HepG2 (cell line): Measurements from ENCODE around the gene TBX18. TPM values are rescaled to one million over a fixed set of nuclear protein-coding genes. Genes with fewer than 3 reads are reported as not detected.

ENCODE experiments used
- ATAC-seq: fragments of 200-7000 bp; cut with Tn5 transposase; 3 replicates; pipeline ENCODE4 v1.9.1; 2020; ENCODE audit warnings: mild to moderate bottlenecking, moderate library complexity
- BruUV-seq: library from RNA; stranded (reverse); fragments of 400-500 nt; replicated peaks from 2 replicates; lab custom pipeline; 2021; lab: Mats Ljungman, UMichigan
- CTCF ChIA-PET: fragments of 300-600 bp; formaldehyde crosslinking; extraction: SDS; loops from one replicate; lab custom pipeline; 2021; ENCODE audit warnings: low total read pairs, inconsistent platforms, low intra/inter-chr PET ratio; lab: Yijun Ruan, JAX
- POLR2A ChIA-PET: fragments of 350-600 bp; sonication (Branson Sonifier 250); formaldehyde crosslinking; loops from one replicate; lab custom pipeline; 2020; ENCODE audit warnings: antibody characterized with exemption, inconsistent platforms; lab: Yijun Ruan, JAX
- DNase-seq: peaks from one replicate; pipeline ENCODE4 v3.0.0-alpha.2; 2015; ENCODE audit warnings: low spot score
- FAIRE-seq: peaks from 3 replicates; lab custom pipeline; 2011; peaks lifted over from hg19 to GRCh38; lab: Jason Lieb, UNC
- H2AFZ ChIP-seq: one replicate; pipeline ENCODE4 v1.6.1; 2011; ENCODE audit warnings: low read length, inconsistent platforms
- H3K27ac ChIP-seq: fragments of 300-600 bp; 3 replicates; pipeline ENCODE4 v1.8.0; 2011; ENCODE audit warnings: mixed run types, mild to moderate bottlenecking, mixed read lengths, low read length, inconsistent platforms; ENCODE audit not compliant: insufficient read depth; ENCODE audit errors: extremely low read length
- H3K27me3 ChIP-seq, 2 experiments: fragments of 200-600 bp in 1 of 2; 2 replicates in 1 of 2; 3 replicates in 1 of 2; pipeline versions ENCODE4 v1.6.0 to v1.8.0; 2011; ENCODE audit warnings: low read length in 2 of 2, mild to moderate bottlenecking in 2 of 2, moderate library complexity in 2 of 2, inconsistent platforms in 1 of 2; ENCODE audit not compliant: insufficient read depth in 2 of 2, control insufficient read depth in 1 of 2
- H3K36me3 ChIP-seq, 2 experiments: fragments of 200-600 bp in 1 of 2; replicated peaks in 1 of 2; 2 replicates in 1 of 2; 3 replicates in 1 of 2; pipeline versions ENCODE4 v1.5.1 to v1.8.0; 2011; ENCODE audit warnings: low read length in 2 of 2, inconsistent platforms in 1 of 2; ENCODE audit not compliant: insufficient read depth in 2 of 2, control insufficient read depth in 1 of 2
- H3K4me1 ChIP-seq: 2 replicates; pipeline ENCODE4 v1.5.1; 2012; ENCODE audit warnings: low read length, inconsistent platforms; ENCODE audit not compliant: insufficient read depth
- H3K4me2 ChIP-seq: 2 replicates; pipeline ENCODE4 v1.6.0; 2011; ENCODE audit warnings: low read depth, low read length, inconsistent platforms
- H3K4me3 ChIP-seq, 3 experiments: fragments of 200-600 bp in 1 of 3; sonication (generic), shearing (Covaris generic) in 1 of 3; replicated peaks in 1 of 3; 2 replicates each; pipeline ENCODE4 v1.5.1; 2011 to 2016; ENCODE audit warnings: low read length in 3 of 3, inconsistent platforms in 2 of 3, low read depth in 2 of 3, mild to moderate bottlenecking in 2 of 3, control low read depth in 1 of 3, mixed read lengths in 1 of 3; ENCODE audit not compliant: insufficient read depth in 1 of 3
- H3K79me2 ChIP-seq: one replicate; pipeline ENCODE4 v1.6.1; 2011; ENCODE audit warnings: low read length, inconsistent platforms; ENCODE audit not compliant: insufficient read depth
- H3K9ac ChIP-seq: 2 replicates; pipeline ENCODE4 v1.6.0; 2011; ENCODE audit warnings: mild to moderate bottlenecking, low read depth, low read length, inconsistent platforms; ENCODE audit not compliant: insufficient read depth
- H3K9me3 ChIP-seq: 2 replicates; pipeline ENCODE4 v1.5.1; 2012; ENCODE audit warnings: mild to moderate bottlenecking, low read length
- H4K20me1 ChIP-seq: 2 replicates; pipeline ENCODE4 v1.6.0; 2011; ENCODE audit warnings: inconsistent platforms, mild to moderate bottlenecking, low read length, moderate library complexity; ENCODE audit not compliant: insufficient read depth
- CREB1 ChIP-seq, 2 experiments: fragments of 450-650 bp in 1 of 2; IDR thresholded peaks; 2 replicates each; pipeline ENCODE4 v1.6.1; 2016 to 2017; ENCODE audit warnings: control low read depth in 1 of 2, mild to moderate bottlenecking in 1 of 2, missing compliant biosample characterization in 1 of 2, missing genetic modification characterization in 1 of 2
- FOSL1 ChIP-seq: sonication (generic); formaldehyde crosslinking; IDR thresholded peaks from 2 replicates; pipeline ENCODE4 v1.9.0; 2021; ENCODE audit warnings: missing genetic modification reagents, borderline replicate concordance
- MYC ChIP-seq: sonication (generic); formaldehyde crosslinking; IDR thresholded peaks from 2 replicates; pipeline ENCODE4 v1.9.0; 2021; ENCODE audit warnings: missing genetic modification reagents, borderline replicate concordance
- NBN ChIP-seq: fragments of 450-650 bp; conservative IDR thresholded peaks from 2 replicates; pipeline ENCODE4 v1.6.1; 2017
- RXRB ChIP-seq: IDR thresholded peaks from 2 replicates; pipeline ENCODE4 v1.6.1; 2016; ENCODE audit warnings: borderline replicate concordance, missing genetic modification reagents, missing compliant biosample characterization
- SAP130 ChIP-seq: IDR thresholded peaks from 2 replicates; pipeline ENCODE4 v1.6.1; 2016; ENCODE audit warnings: low read depth
- SP2 ChIP-seq: sonication (generic); formaldehyde crosslinking; IDR thresholded peaks from 2 replicates; pipeline ENCODE4 v1.5.1; 2020; ENCODE audit warnings: mild to moderate bottlenecking, missing genetic modification reagents
- TAF15 ChIP-seq: fragments of 200-400 bp; formaldehyde crosslinking; IDR thresholded peaks from one replicate; pipeline ENCODE4 v1.6.1; 2018; ENCODE audit warnings: mild to moderate bottlenecking, low read depth, low read length; ENCODE audit not compliant: poor library complexity, severe bottlenecking
- ZFP36 ChIP-seq: fragments of 150-350 bp; IDR thresholded peaks from 2 replicates; pipeline ENCODE4 v1.6.1; 2018; ENCODE audit warnings: borderline replicate concordance, low read length, low read depth; ENCODE audit not compliant: partially characterized antibody
- ZNF260 ChIP-seq: sonication (generic); formaldehyde crosslinking; IDR thresholded peaks from 2 replicates; pipeline ENCODE4 v1.4.0; 2020; ENCODE audit warnings: missing genetic modification reagents, low read depth, mild to moderate bottlenecking, borderline replicate concordance
- ZNF501 ChIP-seq: sonication (generic); formaldehyde crosslinking; IDR thresholded peaks from 2 replicates; pipeline ENCODE4 v1.5.1; 2020; ENCODE audit warnings: mild to moderate bottlenecking, moderate library complexity, missing genetic modification reagents
- ZNF670 ChIP-seq: sonication (generic); formaldehyde crosslinking; IDR thresholded peaks from 2 replicates; pipeline ENCODE4 v1.8.0; 2022; ENCODE audit warnings: mild to moderate bottlenecking, missing genetic modification reagents, borderline replicate concordance
- WGBS: methylation state at CpG from one replicate; pipeline ENCODE4 v1.1.6; 2017; ENCODE audit warnings: low lambda C conversion rate; 5-methylcytosine and 5-hydroxymethylcytosine counted together
- in situ Hi-C: cut with HindIII; loops from 2 replicates; pipeline ENCODE4 v1.10.0; 2017; ENCODE audit warnings: low pct_unique_long_range_greater_than_20kb; ENCODE audit not compliant: extremely low pct_ligation_motif_present
- intact Hi-C: fragments of 100-400 bp; cut with micrococcal nuclease; formaldehyde crosslinking; loops from one replicate; pipeline ENCODE4 v1.10.0; 2022; ENCODE audit not compliant: unreplicated experiment
- polyA plus RNA-seq, 8 experiments: library from polyadenylated mRNA; depleted of rRNA in 3 of 8; stranded (reverse) in 7 of 8; unstranded in 1 of 8; fragments of >200 nt; fragmentation: Illumina TruSeq in 4 of 8; extraction: Trizol in 4 of 8; gene quantifications; 2 replicates each; pipeline versions ENCODE4 v1.2.1 to v1.2.3, GENCODE V29; 2011 to 2016; ENCODE audit warnings: low read depth in 4 of 8, missing spikeins in 1 of 8, mixed read lengths in 1 of 8; ENCODE audit not compliant: insufficient read depth in 1 of 8
- total RNA-seq, 5 experiments: library from RNA; depleted of rRNA; stranded (reverse); fragments of >200 nt; fragmentation: Illumina TruSeq; extraction: Trizol; gene quantifications; 2 replicates each; pipeline ENCODE4 v1.2.3, GENCODE V29; 2016; ENCODE audit warnings: low read depth in 1 of 5
- TF ChIP-seq, protein P1 (sequence below): IDR thresholded peaks from 2 replicates; pipeline ENCODE4 v1.6.1; 2012; ENCODE audit warnings: low read length, improper control_type of control experiment
- TF ChIP-seq, protein P2 (sequence below): sonication (generic); formaldehyde crosslinking; IDR thresholded peaks from 2 replicates; pipeline ENCODE4 v1.4.0; 2020; ENCODE audit warnings: low read depth, mild to moderate bottlenecking, missing genetic modification reagents
- TF ChIP-seq, protein P3 (sequence below): sonication (generic); formaldehyde crosslinking; IDR thresholded peaks from 2 replicates; pipeline ENCODE4 v1.4.0; 2020; ENCODE audit warnings: mild to moderate bottlenecking, missing genetic modification reagents
- TF ChIP-seq, protein P4 (sequence below): sonication (generic); formaldehyde crosslinking; IDR thresholded peaks from 2 replicates; pipeline ENCODE4 v1.5.1; 2020; ENCODE audit warnings: mild to moderate bottlenecking, missing genetic modification reagents, moderate library complexity

The TBX18 gene
- total and polyA plus RNA-seq, 2 of the 13 experiments (the other 11 are each of a cell fraction or from before 2014, with no cell fraction given), result not detected

DNA sequence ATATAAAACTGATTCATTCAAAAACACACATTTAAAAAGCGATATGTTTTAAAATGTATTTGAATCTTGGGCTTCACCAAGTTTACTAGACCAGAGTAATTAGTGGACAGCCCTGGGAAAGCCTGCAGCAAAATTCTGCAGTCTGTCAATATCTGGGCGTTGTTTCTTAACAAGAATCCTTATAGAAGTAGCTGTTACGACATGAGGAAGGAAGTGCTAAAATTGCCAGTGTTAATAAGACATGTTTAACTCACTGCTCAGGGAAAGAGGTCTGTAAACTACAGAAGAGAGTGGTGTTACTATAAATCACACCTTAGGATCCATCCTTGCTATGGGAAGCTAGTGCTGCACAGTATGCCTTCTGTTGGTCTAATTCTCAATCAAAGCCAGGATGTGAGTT is 120.6 kb downstream of the TBX18 start (continued):
- TF ChIP-seq TAF15 (no peak), SP2 (CRISPR knock-in tag) (no peak), MYC (no peak), NBN (no peak), SAP130 (CRISPR knock-in tag) (no peak), ZNF501 (CRISPR knock-in tag) (no peak)
- TF ChIP-seq, protein P1, sequence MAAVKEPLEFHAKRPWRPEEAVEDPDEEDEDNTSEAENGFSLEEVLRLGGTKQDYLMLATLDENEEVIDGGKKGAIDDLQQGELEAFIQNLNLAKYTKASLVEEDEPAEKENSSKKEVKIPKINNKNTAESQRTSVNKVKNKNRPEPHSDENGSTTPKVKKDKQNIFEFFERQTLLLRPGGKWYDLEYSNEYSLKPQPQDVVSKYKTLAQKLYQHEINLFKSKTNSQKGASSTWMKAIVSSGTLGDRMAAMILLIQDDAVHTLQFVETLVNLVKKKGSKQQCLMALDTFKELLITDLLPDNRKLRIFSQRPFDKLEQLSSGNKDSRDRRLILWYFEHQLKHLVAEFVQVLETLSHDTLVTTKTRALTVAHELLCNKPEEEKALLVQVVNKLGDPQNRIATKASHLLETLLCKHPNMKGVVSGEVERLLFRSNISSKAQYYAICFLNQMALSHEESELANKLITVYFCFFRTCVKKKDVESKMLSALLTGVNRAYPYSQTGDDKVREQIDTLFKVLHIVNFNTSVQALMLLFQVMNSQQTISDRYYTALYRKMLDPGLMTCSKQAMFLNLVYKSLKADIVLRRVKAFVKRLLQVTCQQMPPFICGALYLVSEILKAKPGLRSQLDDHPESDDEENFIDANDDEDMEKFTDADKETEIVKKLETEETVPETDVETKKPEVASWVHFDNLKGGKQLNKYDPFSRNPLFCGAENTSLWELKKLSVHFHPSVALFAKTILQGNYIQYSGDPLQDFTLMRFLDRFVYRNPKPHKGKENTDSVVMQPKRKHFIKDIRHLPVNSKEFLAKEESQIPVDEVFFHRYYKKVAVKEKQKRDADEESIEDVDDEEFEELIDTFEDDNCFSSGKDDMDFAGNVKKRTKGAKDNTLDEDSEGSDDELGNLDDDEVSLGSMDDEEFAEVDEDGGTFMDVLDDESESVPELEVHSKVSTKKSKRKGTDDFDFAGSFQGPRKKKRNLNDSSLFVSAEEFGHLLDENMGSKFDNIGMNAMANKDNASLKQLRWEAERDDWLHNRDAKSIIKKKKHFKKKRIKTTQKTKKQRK, result no peak

DNA sequence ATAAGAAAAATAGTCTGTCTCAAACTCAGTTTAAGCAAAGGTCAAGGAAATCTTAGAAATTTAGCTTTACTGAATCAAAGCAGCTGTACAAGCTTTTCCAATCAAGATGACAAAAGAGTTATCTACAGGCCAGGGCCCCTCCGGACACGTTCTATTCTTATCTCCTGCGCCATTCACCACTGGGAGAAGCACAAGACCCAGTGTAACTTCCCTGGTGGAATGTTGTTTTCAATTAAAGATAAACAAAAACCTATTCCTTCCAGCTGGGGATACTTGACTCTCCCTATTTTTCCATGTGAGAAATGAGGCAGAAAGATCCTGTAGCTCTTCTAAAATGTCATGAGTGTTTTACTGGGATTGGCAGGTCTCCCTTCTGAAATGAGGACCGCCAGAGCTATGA is 123.3 kb downstream of the TBX18 start:
- Histone ChIP-seq H3K4me2 (no peak overlapping the region), H3K27ac (no peak overlapping the region), H3K79me2 (no peaks in the 10 kb centered on the region), H3K27me3 (no peaks in the 10 kb centered on the region), H3K4me3 (no peak overlapping the region), H3K36me3 (no peaks in the 10 kb centered on the region), H3K9ac (no peak overlapping the region), H3K4me1 (no peaks in the 10 kb centered on the region), H2AFZ (no peak overlapping the region), H4K20me1 (no peaks in the 10 kb centered on the region), H3K9me3 (no peaks in the 10 kb centered on the region)
- intact Hi-C loops (no loop called here), in situ Hi-C loops (no loop called here)
- no TSS peak for BruUV-seq
- FAIRE-seq (no peak), DNase-seq (no peak), ATAC-seq (no peak)
- WGBS, result 2% methylated on average over 4 of the region's 4 CpGs
- ChIA-PET CTCF (no interaction called here), POLR2A (no interaction called here)
- no peak for TF ChIP-seq CREB1 (IDR thresholded peaks at IDR 0.05)
- no peak for TF ChIP-seq CREB1 (CRISPR knock-in tag; IDR thresholded peaks at IDR 0.05)
- TF ChIP-seq, protein P2, sequence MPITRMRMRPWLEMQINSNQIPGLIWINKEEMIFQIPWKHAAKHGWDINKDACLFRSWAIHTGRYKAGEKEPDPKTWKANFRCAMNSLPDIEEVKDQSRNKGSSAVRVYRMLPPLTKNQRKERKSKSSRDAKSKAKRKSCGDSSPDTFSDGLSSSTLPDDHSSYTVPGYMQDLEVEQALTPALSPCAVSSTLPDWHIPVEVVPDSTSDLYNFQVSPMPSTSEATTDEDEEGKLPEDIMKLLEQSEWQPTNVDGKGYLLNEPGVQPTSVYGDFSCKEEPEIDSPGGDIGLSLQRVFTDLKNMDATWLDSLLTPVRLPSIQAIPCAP, result no peak
- TF ChIP-seq ZFP36, result no peak
- TF ChIP-seq RXRB (CRISPR knock-in tag), result no peak
- TF ChIP-seq, protein P3, sequence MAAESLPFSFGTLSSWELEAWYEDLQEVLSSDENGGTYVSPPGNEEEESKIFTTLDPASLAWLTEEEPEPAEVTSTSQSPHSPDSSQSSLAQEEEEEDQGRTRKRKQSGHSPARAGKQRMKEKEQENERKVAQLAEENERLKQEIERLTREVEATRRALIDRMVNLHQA (CRISPR knock-in tag), result no peak
- no peak for TF ChIP-seq ZNF670 (CRISPR knock-in tag)
- TF ChIP-seq ZNF260 (CRISPR knock-in tag), result no peak
- TF ChIP-seq, protein P4, sequence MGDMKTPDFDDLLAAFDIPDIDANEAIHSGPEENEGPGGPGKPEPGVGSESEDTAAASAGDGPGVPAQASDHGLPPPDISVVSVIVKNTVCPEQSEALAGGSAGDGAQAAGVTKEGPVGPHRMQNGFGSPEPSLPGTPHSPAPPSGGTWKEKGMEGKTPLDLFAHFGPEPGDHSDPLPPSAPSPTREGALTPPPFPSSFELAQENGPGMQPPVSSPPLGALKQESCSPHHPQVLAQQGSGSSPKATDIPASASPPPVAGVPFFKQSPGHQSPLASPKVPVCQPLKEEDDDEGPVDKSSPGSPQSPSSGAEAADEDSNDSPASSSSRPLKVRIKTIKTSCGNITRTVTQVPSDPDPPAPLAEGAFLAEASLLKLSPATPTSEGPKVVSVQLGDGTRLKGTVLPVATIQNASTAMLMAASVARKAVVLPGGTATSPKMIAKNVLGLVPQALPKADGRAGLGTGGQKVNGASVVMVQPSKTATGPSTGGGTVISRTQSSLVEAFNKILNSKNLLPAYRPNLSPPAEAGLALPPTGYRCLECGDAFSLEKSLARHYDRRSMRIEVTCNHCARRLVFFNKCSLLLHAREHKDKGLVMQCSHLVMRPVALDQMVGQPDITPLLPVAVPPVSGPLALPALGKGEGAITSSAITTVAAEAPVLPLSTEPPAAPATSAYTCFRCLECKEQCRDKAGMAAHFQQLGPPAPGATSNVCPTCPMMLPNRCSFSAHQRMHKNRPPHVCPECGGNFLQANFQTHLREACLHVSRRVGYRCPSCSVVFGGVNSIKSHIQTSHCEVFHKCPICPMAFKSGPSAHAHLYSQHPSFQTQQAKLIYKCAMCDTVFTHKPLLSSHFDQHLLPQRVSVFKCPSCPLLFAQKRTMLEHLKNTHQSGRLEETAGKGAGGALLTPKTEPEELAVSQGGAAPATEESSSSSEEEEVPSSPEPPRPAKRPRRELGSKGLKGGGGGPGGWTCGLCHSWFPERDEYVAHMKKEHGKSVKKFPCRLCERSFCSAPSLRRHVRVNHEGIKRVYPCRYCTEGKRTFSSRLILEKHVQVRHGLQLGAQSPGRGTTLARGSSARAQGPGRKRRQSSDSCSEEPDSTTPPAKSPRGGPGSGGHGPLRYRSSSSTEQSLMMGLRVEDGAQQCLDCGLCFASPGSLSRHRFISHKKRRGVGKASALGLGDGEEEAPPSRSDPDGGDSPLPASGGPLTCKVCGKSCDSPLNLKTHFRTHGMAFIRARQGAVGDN (CRISPR knock-in tag), result no peak
- TF ChIP-seq FOSL1 (CRISPR knock-in tag), result no peak
